ENCODE results near the gene PHTF2.
A peak's percentile ranks its signal among the peaks of the same experiment; 100 is the strongest.

- 0 out of 2 replicates have a peak, but pooled peaks have one; percentile 43 for TF ChIP-seq HIC1 (tag by site-specific recombination; IDR thresholded peaks at IDR 0.05)
- TF ChIP-seq ZSCAN30 (tag by site-specific recombination; IDR thresholded peaks at IDR 0.05): no peak
- no peak for TF ChIP-seq CTCF (tag by site-specific recombination; IDR thresholded peaks at IDR 0.05)
These were observed 79.2 kb downstream of the PHTF2 start for GRCh38 chr7:77877791-77878190.
